ENCODE results near the gene AGBL5. TPM values are rescaled to one million over a fixed set of nuclear protein-coding genes. Genes with fewer than 3 reads are reported as not detected.

AGBL5 gene
- polyA plus RNA-seq, 2 of the 4 experiments (the other 2 are of a cell fraction): 25.5 to 52.7 TPM

GRCh38 chr2:27080140-27080469 is 28.6 kb downstream of the AGBL5 start:
- Histone ChIP-seq H3K4me2 (no peak overlapping the region), H3K4me1 (peaks cover 9% of the 10 kb centered on the region), H3K4me3 (no peak overlapping the region), H3K9me3 (no peaks in the 10 kb centered on the region), H3K27ac (no peak overlapping the region)
- FAIRE-seq (no peak), ATAC-seq (no peak), DNase-seq (ENCODE audit: low read depth in 1 of 2, low spot score in 1 of 2) (no peak)
- POLR2A ChIA-PET: no interaction called here
- CTCF ChIA-PET: interaction anchor here (0.6 to 15.3 kb wide), 9 partner anchors 10 to 200 kb away, joined by 3 to 253 read pairs (median 5); partner anchors contain the start of genes AGBL5 and OST4
- TF ChIP-seq REST (IDR thresholded peaks at IDR 0.05): no peak
- no peak for TF ChIP-seq CEBPB (IDR thresholded peaks at IDR 0.05)
- TF ChIP-seq POLR2A (IDR thresholded peaks at IDR 0.05; ENCODE audit: low read length): no peak
- TF ChIP-seq HOXB5 (CRISPR knock-in tag; IDR thresholded peaks at IDR 0.05): no peak
- no peak for TF ChIP-seq RFX5 (IDR thresholded peaks at IDR 0.05)
- TF ChIP-seq CHD2 (IDR thresholded peaks at IDR 0.05; ENCODE audit: low read length, partially characterized antibody): no peak
- TF ChIP-seq PHF8 (IDR thresholded peaks at IDR 0.05; ENCODE audit: borderline replicate concordance, low read depth): no peak
- no peak for TF ChIP-seq ZFP36 (IDR thresholded peaks at IDR 0.05; ENCODE audit: borderline replicate concordance, partially characterized antibody)
- TF ChIP-seq GATA3 (IDR thresholded peaks at IDR 0.05; ENCODE audit: borderline replicate concordance): no peak
- no peak for TF ChIP-seq RCOR1 (IDR thresholded peaks at IDR 0.05; ENCODE audit: low read depth, low read length)
- TF ChIP-seq CTCF (IDR thresholded peaks at IDR 0.05): no peak
- no peak for TF ChIP-seq JUNB (IDR thresholded peaks at IDR 0.05)
- TF ChIP-seq BCL3 (IDR thresholded peaks at IDR 0.05): no peak
- 87% methylated on average over 7 of the region's 7 CpGs for WGBS (ENCODE audit: missing lambda C conversion rate)

GRCh38 chr2:27080603-27080936 is 29.1 kb downstream of the AGBL5 start:
- H3K4me2 ChIP-seq: no peak overlapping the region
- no peak for FAIRE-seq
- no peaks in the 10 kb centered on the region for H3K9me3 ChIP-seq
- no peak overlapping the region for H3K4me3 ChIP-seq
- peaks cover 12% of the 10 kb centered on the region for H3K4me1 ChIP-seq
- POLR2A ChIA-PET: interaction anchor here (1.0 to 3.3 kb wide), 4 partner anchors 8 to 29 kb away, joined by 3 to 18 read pairs (median 10); partner anchors contain the start of genes AGBL5 and OST4
- WGBS (ENCODE audit: missing lambda C conversion rate): 96% methylated on average over 14 of the region's 14 CpGs
- CTCF ChIA-PET: interaction anchor here (0.6 to 15.3 kb wide), 15 partner anchors 10 to 278 kb away, joined by 3 to 253 read pairs (median 4); partner anchors contain the start of genes AGBL5 and OST4
- ATAC-seq: no peak
- H3K27ac ChIP-seq: peak overlapping the region in 1 of 2 experiments; percentile 41; a peak in 1 of 6 replicates
- no peak for DNase-seq (ENCODE audit: low read depth in 1 of 2, low spot score in 1 of 2)
- TF ChIP-seq HEYL (CRISPR knock-in tag; IDR thresholded peaks at IDR 0.05): no peak
- TF ChIP-seq NPAS2 (CRISPR knock-in tag; IDR thresholded peaks at IDR 0.05; ENCODE audit: borderline replicate concordance): no peak
- TF ChIP-seq HMGXB4 (CRISPR knock-in tag; IDR thresholded peaks at IDR 0.05; ENCODE audit: borderline replicate concordance): no peak
- TF ChIP-seq ZSCAN20 (CRISPR knock-in tag; IDR thresholded peaks at IDR 0.05): no peak
- no peak for TF ChIP-seq TP53 (CRISPR knock-in tag; IDR thresholded peaks at IDR 0.05)
- no peak for TF ChIP-seq CEBPB (IDR thresholded peaks at IDR 0.05)
- TF ChIP-seq MAFK (IDR thresholded peaks at IDR 0.05; ENCODE audit: partially characterized antibody): no peak
- TF ChIP-seq CTCF (IDR thresholded peaks at IDR 0.05): no peak
- TF ChIP-seq SREBF2 (IDR thresholded peaks at IDR 0.05): no peak
- no peak for TF ChIP-seq SMC3 (IDR thresholded peaks at IDR 0.05)
- TF ChIP-seq USF2 (IDR thresholded peaks at IDR 0.05): no peak
- TF ChIP-seq PBX3 (IDR thresholded peaks at IDR 0.05): no peak
- TF ChIP-seq MYC (IDR thresholded peaks at IDR 0.05; ENCODE audit: borderline replicate concordance, low read length): no peak
- TF ChIP-seq RAD21 (conservative IDR thresholded peaks at IDR 0.05 in 1 of 2, IDR thresholded peaks at IDR 0.05 in 1 of 2): no peak
